Skeletal muscle cell (primary cell): Measurements from ENCODE around the gene HELZ2.

Experiments used
- DNase-seq: peaks from one replicate; pipeline ENCODE4 v3.0.0-alpha.2; 2010; ENCODE audit warnings: low read depth
- H3K4me3 ChIP-seq: 2 replicates; pipeline ENCODE4 v1.5.1; 2011; ENCODE audit warnings: low read depth, mild to moderate bottlenecking, control low read depth, low read length, moderate library complexity

HELZ2 gene

DNA sequence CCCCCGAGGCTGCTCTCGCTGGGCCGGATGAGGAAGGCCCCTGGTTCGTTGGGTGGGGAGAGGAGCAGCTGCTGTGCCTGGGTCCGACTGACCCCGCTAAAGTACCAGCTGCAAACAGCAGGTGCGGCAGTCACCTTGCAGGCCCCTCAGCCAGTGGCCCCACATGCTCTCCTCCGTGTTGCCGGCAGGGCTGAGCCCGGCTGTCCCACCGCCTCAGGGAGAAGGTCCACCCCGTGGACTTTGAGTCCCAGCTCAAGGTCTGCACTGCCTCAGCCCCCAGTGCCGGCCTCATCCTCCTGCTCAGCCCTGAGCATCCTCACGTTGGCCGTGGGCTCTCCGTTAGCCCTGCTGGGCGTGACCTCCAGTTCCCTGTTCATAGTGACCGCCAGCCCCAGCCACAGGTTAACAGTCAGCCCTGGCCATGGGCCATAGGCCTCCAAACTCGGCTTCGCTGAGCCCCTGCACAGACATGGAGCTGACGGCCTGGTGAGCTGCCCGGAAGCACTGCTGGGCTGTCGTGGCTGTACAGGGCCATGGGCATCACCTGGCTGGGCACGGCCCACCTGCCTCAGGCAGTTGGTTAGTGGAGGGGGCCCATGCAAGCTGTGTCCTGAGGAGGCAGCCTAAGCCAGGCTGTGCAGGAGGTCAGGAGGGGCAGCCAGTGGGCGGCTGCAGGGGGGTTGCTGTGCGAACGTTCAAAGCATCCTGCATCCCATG is 29.6 kb downstream of the HELZ2 start:
- DNase-seq: no peak
- H3K4me3 ChIP-seq: no peak overlapping the region

DNA sequence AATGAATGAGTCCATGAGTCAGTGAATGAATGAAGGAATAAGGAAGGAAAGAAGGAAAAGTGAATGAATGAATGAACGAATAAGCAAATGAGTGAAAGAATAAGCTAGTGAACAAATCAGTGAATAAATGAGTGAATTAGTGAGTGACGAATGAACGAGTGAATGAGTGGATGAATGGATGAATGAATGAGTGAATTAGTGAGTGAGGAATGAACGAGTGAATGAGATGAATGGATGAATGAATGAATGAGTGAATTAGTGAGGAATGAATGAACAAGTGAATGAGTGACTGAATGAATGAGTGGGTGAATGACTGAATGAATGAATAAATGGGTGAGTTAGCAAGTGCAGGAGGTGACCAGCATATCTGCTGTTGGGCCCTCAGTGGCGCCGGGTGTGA is 30.3 kb downstream of the HELZ2 start:
- no peak for DNase-seq
- no peak overlapping the region for H3K4me3 ChIP-seq

DNA sequence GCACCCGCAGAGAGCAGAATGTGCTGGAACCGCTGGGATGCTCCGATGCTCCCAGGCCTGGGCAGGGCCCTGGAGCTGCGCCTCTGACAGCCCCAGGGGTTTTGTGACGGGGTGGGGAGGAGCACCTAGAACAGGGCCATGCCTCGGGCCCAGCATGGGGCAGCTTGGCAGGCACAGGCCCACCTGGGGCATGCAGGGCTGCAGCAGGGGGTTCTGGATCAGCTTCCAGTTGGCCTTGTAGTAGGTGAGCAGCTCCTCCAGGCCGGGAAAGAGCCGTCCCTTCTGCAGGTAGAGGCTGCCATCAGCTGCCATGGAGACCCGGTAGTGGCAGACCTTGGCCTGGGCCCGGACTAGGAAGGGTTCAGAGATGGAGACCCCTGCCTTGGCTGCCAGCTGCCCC is 30.9 kb downstream of the HELZ2 start:
- no peak overlapping the region for H3K4me3 ChIP-seq
- DNase-seq: no peak

DNA sequence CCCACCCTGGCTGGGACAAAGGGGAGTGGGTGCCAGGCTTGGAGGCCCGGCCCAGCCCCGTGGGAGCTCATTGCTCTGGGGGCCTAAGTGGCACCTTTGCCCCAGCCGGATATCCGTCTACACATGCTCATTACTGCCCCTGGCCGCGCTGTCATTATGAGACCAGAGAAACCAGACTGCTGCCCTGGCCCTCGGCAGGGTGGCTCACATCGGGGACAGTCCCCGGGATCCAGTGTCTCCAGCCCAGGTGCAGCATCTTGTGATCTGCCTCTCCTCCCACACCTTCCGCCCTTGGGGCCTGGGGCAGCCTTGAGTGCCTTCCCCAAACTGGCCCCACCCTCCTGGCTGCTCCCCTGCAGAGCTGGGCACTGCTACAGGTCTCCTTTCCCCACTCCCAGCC is 31.3 kb downstream of the HELZ2 start:
- no peak overlapping the region for H3K4me3 ChIP-seq
- DNase-seq: no peak

DNA sequence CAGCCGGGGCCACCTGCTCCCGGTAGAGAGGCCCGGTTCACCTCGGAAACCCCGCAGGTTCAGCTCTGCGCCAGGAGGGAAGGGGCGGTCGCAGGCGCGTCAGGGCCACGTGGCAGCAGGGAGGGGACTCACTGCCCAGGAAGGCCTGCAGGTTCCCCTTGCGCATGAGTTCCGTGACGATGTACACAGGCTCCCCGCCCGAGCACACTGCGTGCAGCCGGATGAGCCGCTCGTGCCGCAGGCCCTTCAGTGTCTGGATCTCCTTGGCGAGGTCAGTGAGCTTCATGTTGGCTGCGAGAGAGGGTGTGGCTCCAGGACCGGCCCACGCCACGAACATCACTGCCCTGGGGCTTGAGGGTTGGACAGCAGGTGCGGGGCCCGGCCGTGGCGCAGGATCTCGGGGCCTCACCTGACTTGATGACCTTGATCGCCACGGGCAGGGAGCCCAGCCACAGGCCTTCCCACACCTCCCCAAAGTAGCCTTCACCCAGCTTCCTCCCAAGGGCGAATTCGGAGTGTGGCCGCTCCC is 31.9 kb downstream of the HELZ2 start:
- DNase-seq: no peak

DNA sequence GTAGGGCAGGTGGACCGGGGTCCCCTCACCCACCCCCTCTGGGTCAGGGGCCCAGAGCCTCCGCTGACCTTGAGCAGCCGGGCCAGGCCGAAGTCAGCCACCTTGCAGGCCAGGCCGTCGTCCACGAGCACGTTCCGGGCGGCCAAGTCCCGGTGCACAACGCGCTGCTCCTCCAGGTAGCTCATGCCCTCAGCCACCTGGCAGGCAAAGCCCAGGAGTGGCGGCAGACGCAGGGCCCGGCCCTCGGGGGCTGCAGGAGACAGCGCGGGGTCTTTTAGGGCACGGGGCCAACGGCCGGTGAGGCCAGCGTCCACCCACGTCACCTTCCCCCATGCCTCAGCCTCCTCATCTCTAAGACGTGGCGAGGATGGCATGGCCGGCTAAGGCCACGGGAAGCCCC is 32.7 kb downstream of the HELZ2 start:
- no peak for DNase-seq
- H3K4me3 ChIP-seq: no peak overlapping the region

More for the DNA sequence above, 31.9 kb downstream of the HELZ2 start:
- no peak overlapping the region for H3K4me3 ChIP-seq

DNA sequence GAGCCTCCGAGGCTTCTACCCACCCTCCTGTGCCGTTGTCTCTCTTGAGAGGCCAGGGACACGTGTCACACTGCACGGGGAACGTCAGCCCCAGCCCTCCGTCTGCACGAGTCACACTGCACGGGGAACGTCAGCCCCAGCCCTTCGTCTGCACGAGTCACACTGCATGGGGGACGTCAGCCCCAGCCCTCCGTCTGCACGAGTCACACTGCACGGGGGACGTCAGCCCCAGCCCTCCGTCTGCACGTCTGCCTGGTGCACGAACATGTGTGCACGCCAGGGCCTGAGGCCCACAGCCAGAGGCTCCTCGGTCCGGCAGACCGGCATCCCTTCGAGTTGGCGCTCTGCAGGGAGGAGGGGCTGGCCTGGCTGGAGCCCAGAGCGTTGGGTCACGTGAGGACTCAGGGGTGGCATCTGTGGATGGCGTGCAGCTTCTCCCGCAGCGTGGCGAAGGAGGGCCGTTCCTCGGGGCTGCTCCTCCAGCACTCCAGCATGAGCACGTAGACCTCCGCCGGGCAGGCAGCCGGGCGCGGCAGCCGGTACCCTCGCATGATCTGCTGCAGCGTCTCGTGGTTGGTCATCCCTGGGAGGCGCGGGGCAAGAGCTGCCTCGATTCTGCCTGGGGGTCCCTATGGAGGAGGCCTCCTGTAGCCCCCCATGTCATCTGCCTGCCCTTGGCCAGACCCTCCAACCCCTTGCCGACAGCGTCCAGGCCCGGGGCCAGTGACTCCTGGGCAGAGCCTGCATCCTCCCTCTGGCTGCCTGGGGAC is 33.4 kb downstream of the HELZ2 start:
- no peak overlapping the region for H3K4me3 ChIP-seq
- no peak for DNase-seq

DNA sequence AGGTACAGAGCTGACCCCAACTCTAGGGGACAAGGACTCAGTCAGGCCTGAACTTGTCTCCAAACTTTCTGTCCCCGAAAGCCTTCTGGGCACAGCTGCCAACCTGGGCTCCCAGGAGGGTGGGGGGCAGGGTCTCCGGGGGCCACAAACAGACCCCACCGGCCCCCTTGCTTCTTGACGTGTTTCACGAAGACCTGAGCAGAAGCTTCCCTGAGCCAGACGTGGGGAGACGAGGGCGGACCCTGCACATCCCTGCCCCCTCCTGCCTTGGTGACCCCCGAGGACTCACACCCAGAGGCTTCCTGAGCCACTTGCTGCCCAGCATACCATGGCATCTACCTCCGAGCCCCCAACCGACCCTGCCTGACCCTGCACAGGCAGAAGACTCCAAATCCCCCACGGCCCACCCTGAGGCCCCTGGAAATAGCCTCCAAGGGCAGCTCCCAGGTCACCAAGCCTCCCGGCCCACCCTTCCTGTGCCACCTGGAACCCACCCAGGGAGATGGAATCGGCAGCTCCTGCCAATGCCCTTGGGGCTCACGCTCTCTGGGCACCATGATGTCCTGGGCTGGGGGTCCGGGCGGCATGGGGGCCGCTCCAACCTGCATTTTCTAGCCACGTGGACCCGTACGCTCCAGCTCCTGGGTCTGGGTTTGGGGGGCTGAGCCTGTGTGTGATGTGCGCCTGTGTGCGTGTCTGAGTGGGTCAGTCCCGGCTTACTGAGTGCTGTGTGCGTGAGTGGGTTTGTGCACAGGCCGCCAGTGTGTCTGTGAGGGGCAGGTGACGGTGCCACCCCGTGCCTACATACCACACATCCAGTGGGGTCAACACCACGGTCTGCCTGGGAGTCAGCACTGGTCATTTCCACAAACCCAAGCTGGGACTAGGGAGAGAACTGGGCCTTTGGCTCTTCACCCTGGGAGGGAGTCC is 34.3 kb downstream of the HELZ2 start:
- no peak overlapping the region for H3K4me3 ChIP-seq
- no peak for DNase-seq

DNA sequence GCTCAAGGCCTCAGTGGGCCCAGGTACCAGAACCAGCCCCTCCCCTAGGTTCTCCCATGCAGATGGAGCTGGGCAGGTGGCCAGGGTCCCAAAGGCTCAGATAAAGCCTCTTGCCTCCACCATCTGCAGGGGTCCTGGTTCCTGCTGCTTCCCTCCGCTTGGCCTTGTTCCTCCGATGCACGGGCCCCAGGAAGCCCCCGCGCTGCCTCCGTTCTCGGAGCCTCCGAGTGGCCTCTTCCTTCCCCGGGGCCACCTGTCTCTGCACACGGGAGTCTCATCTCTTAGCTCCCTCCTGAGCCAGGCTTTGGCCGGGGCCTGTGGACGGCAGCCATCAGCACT is 35.0 kb downstream of the HELZ2 start:
- no peak overlapping the region for H3K4me3 ChIP-seq
- no peak for DNase-seq

DNA sequence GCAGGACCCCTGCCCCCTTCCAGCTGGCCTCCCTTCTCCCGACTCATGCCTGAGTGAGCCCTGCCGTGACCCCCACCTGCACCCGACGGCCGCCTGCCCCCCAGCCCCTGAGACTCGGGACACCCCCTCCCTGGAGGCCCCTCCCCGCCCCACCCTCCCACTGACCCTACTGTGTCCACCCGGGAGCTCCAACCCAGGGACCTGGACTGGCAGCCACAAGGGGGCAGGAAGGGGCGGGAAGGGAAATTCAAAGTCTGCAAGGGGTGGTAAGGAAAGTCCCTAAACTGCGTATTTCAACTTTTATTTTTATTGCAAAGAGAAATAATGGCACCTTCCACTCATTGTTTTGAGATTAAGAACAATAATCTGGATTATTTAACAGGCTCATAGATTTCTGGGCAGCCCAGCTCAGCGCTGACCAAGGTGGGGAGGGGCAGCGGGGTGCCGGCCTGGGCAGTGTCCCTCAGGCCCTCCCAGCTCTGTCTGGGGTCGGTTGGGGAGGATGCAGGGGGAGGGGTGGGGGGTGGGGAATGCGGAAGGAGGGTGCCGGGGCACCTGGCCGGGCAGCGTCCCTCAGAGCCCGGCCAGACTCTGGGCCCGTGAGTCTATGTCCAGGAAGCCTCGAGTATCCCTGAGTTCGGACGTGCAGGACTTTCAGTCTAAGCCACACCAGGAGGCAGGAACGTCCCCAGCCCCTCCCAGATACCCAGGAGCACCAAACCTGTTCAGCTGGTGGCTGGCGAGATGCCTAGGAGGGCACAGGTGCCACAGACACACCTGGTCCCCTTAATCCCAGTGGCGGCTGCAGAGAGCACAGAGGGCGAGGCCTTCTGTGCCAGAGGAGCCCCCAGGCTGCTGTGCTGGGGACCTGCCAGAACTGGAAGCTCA is 35.6 kb downstream of the HELZ2 start:
- DNase-seq: no peak
- peak overlapping the region; percentile 26 for H3K4me3 ChIP-seq

DNA sequence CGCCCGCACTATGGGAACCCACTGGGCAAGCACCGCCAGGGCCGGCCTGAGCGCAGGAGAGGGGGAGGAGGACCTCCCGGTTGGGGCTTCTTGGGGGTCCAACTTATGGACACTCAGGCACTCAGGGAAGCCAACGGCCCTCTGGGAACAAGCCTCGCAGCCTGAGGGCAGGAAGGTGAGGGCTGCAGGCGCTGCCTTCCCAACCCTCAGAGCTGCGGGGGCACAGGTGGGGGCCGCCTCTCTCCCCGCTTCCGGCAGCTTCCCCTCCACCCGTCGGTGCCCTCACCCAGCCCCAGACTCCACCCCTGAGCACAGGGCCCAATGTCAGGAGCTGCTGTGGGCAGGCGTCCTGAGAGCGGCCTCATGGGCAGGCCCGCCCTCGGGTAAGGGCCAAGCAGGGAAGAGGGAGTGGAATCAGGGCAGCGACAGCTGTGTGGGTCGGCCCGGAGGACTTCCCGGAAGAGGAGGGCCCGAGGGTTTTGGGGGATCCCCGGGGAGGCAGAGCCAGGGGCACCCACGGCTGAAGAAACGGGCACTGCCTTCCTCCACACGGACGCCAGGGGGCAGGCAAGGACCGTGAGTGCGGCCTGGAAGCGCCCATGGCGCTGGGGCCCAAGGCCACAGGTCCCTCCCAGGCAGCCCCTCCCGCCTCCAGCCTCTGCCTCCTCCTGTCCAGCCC is 36.4 kb downstream of the HELZ2 start:
- peak; percentile 58 for DNase-seq
- H3K4me3 ChIP-seq: peak overlapping the region; percentile 26

DNA sequence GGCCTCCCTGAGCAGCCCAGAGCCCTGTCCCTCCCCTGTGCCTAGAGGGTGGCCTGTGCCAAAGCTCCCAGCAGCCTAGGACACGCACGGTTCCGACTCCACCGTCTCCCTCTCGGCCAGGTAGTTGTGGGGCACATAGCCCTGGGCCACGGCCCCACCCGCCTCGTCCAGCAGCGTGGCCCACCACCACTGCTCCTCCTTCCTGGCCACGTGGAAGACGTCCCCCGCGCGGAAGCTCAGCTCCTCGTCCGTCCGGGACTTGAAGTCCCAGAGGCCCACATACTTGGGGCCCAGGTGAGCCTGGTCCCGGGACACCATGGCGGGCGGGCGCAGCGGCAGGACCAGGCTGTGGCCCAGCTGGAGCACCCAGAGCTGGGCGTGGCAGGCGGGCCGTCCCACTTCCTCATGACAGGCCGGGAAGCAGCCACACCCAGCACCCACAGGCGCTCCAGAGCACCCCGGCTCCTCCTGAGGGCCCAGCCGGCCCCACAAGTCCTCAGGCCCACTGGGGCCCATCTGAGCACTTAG is 37.0 kb downstream of the HELZ2 start, which contains the start of gene PTK6:
Gene PTK6 (minus strand): TSS at position 380 of the 528 bp plus-strand sequence. CDS start 62 bp downstream, at position 318.
- peak within 1 kb of the TSS; percentile 26 for H3K4me3 ChIP-seq

DNA sequence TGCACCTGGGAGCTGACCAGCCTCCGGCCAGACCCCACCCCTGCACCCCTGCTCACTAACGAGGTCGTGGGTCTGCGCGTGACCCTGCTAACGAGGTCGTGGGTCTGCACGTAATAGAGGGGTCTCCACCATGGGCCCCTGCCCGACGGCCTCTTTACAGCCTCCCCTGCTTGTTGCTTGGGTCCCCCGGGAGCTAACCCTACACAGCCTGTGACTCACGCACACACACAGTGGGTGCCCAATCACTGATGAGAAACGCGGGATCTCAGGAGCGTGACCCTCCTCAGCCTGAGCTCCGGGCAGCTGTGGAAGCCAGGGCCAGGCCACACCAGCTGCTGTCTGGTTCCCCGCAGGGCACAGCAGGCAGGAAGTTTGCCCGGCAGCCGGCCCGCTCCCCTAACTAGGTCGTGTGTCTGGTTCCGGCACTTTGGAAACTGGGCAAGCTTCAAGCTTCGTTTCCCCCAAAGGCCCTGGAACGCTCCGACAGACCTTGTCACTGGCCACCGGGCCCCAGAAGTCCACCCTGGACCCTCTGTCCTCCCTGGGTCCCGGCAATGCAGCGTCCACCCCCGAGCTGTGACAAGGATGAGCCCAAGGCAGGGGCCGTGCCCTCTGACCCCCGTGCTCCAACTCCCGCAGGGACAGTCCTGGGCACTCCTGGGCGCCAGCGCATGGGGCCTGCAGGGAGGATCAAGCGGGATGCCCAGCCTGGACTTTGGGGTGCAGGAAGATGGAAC is 37.6 kb downstream of the HELZ2 start:
- DNase-seq: peak; percentile 37
- no peak overlapping the region for H3K4me3 ChIP-seq

More for the DNA sequence above, 37.0 kb downstream of the HELZ2 start, which contains the start of gene PTK6:
- no peak for DNase-seq

DNA sequence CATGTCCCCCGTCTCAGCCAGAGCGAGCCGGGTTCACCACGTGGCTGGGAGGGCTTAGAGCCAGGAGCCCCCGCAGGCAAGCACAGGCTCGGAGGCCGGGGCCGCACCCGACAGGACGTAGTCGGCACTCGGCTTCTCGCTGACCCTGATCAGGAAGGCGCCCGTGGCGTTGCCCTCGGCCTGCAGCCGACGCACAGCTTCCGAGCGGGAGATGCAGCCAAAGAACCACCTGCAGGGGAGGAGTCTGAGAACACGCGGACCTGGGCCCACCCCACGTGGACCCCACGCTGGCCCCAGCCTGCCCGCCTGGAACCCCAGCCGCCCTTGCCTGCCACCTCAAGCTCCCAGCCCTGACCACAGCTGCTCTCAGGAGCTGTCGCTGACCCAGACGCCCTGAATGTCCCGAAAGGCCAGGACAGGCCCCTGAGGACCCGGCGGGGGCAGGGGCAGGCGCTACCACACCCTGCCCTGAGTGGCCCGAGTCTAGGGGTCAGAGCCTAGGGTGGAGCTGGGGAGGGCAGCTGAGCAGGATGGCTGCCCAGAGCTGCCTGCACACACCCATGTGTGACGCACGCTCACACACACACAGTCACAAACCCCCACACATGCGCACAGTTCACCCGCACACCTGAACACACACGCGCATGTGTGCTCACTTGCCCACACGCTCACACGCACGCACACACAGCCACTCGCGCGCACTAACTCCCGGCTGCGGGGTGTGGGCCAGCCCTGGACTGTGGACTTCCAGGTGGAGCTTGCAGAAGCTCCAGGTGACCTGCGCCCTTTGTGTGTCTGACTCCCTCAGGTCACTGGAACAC is 39.0 kb downstream of the HELZ2 start:
- no peak for DNase-seq
- no peak overlapping the region for H3K4me3 ChIP-seq

DNA sequence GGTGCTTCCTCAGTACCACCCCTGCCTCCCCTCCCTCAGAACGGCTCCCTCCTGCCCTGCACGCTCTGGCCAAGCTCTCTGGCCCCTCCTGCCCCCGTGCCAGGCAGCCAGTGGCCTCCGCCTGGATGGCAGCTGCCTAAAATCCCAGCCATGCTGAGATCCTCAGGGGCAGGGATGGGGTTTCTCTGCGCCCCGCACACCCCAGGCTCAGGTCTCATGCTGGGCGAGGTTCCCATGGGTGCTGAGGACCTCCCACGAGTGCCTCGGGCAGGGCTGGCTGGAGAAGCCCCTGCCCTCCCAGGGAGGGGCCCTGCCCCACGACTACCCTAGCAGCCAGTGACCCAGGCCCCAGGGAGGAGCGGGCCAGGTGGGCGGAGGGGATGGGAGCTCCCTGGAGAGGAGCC is 39.6 kb downstream of the HELZ2 start:
- no peak for DNase-seq
- H3K4me3 ChIP-seq: no peak overlapping the region

DNA sequence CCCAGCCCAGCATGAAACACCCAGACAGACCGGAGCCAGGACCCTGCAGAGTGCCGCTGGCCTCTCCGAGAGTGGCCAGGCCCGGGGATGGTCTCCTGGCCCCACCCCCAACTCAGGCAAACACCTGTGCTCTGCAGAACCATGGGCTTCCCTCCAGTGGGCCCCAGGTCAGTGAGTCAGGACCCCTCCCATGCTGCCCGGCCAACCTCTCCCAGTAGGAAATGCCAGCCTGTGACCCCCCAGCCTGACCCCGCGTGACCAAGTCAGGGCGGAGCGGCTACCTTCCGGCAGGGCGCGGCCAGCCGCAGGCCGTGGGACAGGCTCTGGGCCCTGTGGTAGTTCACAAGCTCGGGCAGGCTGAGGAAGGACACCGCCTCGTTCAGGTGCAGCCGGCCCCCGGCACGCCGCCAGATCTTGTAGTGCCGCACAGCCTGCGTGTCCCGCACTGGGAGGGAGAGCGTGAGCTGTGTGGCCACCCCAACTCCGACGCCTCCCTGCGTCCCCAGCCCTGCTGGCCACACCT is 40.1 kb downstream of the HELZ2 start:
- H3K4me3 ChIP-seq: no peak overlapping the region
- no peak for DNase-seq
